Upper lobe of left lung (tissue), 4 donors: ENCODE data around the gene SUGP1.

Source experiments
- CTCF ChIP-seq, 6 experiments: fragments of 450-650 bp in 4 of 6; fragments of 200-600 bp in 2 of 6; sonication (generic) in 2 of 6; IDR thresholded peaks; one replicate each; pipeline ENCODE4 v1.5.1; 2016 to 2019; ENCODE audit warnings: antibody characterized with exemption in 6 of 6
- POLR2A ChIP-seq, 4 donors: fragments of 450-650 bp; IDR thresholded peaks; one replicate each; pipeline ENCODE4 v1.5.1; 2016 to 2017; ENCODE audit warnings: antibody characterized with exemption in 4 of 4, mild to moderate bottlenecking in 2 of 4
- POLR2AphosphoS5 ChIP-seq, 2 donors: sonication (generic); formaldehyde crosslinking; IDR thresholded peaks; one replicate each; pipeline ENCODE4 v1.5.1; 2017; ENCODE audit warnings: antibody characterized with exemption in 2 of 2

- TF ChIP-seq POLR2AphosphoS5 (IDR thresholded peaks at IDR 0.05) (no peak), CTCF (IDR thresholded peaks at IDR 0.05) (no peak), POLR2A (IDR thresholded peaks at IDR 0.05) (no peak)
These were observed 16.3 kb upstream of the SUGP1 start for GRCh38 chr19:19336597-19336996.
